EH (cell line): Measurements from ENCODE around the gene ROR1.
"Not testable (repeated sequence)": the region's sequence is repeated elsewhere in the genome, so short reads cannot be mapped to it uniquely, and the experiment has no call there.

Source experiments
- DNase-seq: peaks from one replicate; pipeline ENCODE4 v3.0.0-alpha.2; 2015; ENCODE audit warnings: low read depth

Gene ROR1

GRCh38 chr1:64061430-64062104 lies 287.8 kb downstream of the ROR1 start:
- no peak for DNase-seq

- DNase-seq, result no peak
Measured at GRCh38 chr1:64062529-64062928, 288.7 kb downstream of the ROR1 start.

GRCh38 chr1:64062941-64063581 lies 289.2 kb downstream of the ROR1 start:
- peak; percentile 61 for DNase-seq

- no peak for DNase-seq
Measured at GRCh38 chr1:64065571-64065970, 291.8 kb downstream of the ROR1 start.

GRCh38 chr1:64072089-64072793 lies 298.4 kb downstream of the ROR1 start:
- DNase-seq, result no peak

DNA sequence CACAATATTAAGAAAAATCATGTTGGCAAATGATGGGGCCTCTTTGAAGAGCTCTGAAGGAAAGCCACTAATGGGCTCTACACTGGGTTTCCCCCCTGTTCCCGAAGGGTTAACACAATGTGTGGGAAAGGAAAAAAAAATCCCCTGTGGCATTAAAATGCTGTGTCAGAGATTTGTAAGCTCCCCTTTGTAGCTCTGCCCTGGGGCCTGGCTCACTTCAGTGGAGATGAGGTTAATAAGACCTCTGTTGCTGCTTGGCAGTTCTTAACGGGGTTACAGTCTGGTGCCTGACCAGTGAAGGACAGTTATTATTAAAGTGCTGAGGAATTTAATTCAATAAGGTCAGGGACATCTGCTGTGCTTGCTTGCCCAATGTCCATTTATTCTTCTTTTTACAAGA lies 299.9 kb downstream of the ROR1 start:
- no peak for DNase-seq

- DNase-seq, result no peak
Measured at GRCh38 chr1:64074767-64075166, 300.9 kb downstream of the ROR1 start.

GRCh38 chr1:64077281-64077940 lies 303.6 kb downstream of the ROR1 start:
- DNase-seq, result no peak

DNA sequence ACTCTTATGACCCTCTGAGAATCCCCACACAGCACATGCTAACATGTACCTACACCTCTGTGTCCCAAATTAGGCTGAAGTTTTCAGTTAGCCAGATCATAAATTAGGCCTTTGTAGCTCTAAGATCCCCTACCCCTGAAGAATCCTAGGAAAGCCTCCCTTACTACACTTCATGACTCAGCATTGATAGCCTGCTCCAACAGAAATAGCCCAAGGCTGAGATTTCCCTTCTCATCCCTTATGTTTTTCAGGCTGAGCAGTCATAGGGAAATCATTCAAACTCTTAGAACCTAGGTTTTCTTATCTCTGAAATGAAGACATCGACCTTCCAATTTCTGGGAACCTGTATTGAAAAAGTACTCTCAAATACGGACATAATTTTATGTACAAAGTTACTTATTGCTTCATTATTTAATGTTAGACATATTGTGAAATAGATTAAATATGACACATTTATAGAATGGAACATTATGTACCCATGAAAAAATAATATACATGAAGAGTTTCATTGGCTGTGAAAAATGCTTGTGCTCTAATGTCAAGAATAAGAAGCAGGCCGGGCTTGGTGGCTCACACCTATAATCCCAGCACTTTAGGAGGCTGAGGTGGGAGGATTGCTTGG lies 307.2 kb downstream of the ROR1 start:
- DNase-seq, result peak; percentile 43

GRCh38 chr1:64082459-64082858 lies 308.6 kb downstream of the ROR1 start:
- peak; percentile 41 for DNase-seq

GRCh38 chr1:64084451-64084850 lies 310.6 kb downstream of the ROR1 start:
- no peak for DNase-seq

- DNase-seq, result peak; percentile 11
Measured at GRCh38 chr1:64087768-64088167, 314.0 kb downstream of the ROR1 start.

- DNase-seq, result no peak
Measured at GRCh38 chr1:64090436-64090835, 316.6 kb downstream of the ROR1 start.

GRCh38 chr1:64092851-64093371 lies 319.1 kb downstream of the ROR1 start:
- DNase-seq, result no peak

- no peak for DNase-seq
Measured at GRCh38 chr1:64093941-64094340, 320.1 kb downstream of the ROR1 start.

DNA sequence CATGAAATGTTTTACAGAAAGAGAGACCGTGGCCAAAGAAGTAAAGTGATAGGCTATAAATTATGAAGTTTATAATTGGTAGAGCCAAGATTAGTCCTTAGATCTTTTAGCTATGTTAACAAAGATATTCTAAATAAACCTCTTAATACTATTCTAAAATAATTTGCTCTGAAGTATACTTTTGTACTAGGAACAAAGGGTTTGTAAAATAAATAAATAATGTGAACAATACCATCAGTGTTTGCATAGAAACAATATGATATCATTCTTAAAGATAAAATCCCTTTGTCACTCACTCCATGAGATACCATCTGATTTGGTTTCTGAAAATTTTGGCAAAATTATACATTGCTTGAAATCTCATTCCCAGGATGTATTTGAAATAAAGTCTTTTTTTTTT lies 322.0 kb downstream of the ROR1 start:
- DNase-seq, result no peak

- no peak for DNase-seq
Measured at GRCh38 chr1:64097859-64098258, 324.0 kb downstream of the ROR1 start.

GRCh38 chr1:64098436-64098835 lies 324.6 kb downstream of the ROR1 start:
- no peak for DNase-seq

GRCh38 chr1:64098846-64099582 lies 325.2 kb downstream of the ROR1 start:
- no peak for DNase-seq

- DNase-seq, result no peak
Measured at GRCh38 chr1:64100791-64101190, 327.0 kb downstream of the ROR1 start.

DNA sequence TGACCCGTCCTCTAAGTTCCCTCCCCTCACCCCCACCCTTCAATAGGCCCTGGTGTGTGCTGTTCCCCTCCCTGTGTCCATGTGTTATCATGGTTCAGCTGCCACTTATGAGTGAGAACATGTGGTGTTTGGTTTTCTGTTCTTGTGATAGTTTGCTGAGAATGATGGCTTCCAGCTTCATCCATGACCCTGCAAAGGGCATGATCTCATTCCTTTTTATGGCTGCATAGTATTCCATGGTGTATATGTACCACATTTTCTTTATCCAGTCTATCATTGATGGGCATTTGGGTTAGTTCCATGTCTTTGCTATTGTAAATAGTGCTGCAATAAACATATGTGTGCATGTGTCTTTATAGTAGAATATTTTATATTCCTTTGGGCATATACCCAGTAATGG lies 330.8 kb downstream of the ROR1 start:
- not testable (repeated sequence) for DNase-seq
